HPDE6-E6E7 (cell line): Measurements from ENCODE around the gene C18orf32.
"Not testable (repeated sequence)": the region's sequence is repeated elsewhere in the genome, so short reads cannot be mapped to it uniquely, and the experiment has no call there.

Experiments used
- DNase-seq: peaks from one replicate; pipeline ENCODE4 v3.0.0; 2011; ENCODE audit warnings: missing footprints; ENCODE audit errors: extremely low spot score

The C18orf32 gene

GRCh38 chr18:49467599-49467998 is 19.4 kb downstream of the C18orf32 start:
- DNase-seq: no peak

GRCh38 chr18:49467019-49467563 is 19.9 kb downstream of the C18orf32 start:
- DNase-seq: no peak

- no peak for DNase-seq
These were observed 22.1 kb downstream of the C18orf32 start for GRCh38 chr18:49464718-49465598.

- DNase-seq: no peak
These were observed 25.4 kb downstream of the C18orf32 start for GRCh38 chr18:49461602-49461977.

GRCh38 chr18:49460976-49461601 is 25.9 kb downstream of the C18orf32 start:
- DNase-seq: no peak

GRCh38 chr18:49459404-49460171 is 27.4 kb downstream of the C18orf32 start:
- peak; percentile 40 for DNase-seq

GRCh38 chr18:49457616-49458015 is 29.4 kb downstream of the C18orf32 start:
- no peak for DNase-seq

- no peak for DNase-seq
These were observed 30.2 kb downstream of the C18orf32 start for GRCh38 chr18:49456794-49457193.

- not testable (repeated sequence) for DNase-seq
These were observed 34.5 kb downstream of the C18orf32 start for GRCh38 chr18:49452534-49452933.

- no peak for DNase-seq
These were observed 39.0 kb downstream of the C18orf32 start for GRCh38 chr18:49447810-49448745.

- no peak for DNase-seq
These were observed 40.6 kb downstream of the C18orf32 start for GRCh38 chr18:49446481-49446880.

GRCh38 chr18:49444581-49444980 is 42.5 kb downstream of the C18orf32 start:
- no peak for DNase-seq

- DNase-seq: no peak
These were observed 43.2 kb downstream of the C18orf32 start for GRCh38 chr18:49443837-49444236.

GRCh38 chr18:49441338-49441938 is 45.6 kb downstream of the C18orf32 start:
- no peak for DNase-seq

- no peak for DNase-seq
These were observed 51.9 kb downstream of the C18orf32 start for GRCh38 chr18:49435170-49435569.

GRCh38 chr18:49432602-49433001 is 54.4 kb downstream of the C18orf32 start:
- no peak for DNase-seq

GRCh38 chr18:49431165-49431962 is 55.7 kb downstream of the C18orf32 start:
- peak; percentile 32 for DNase-seq
